K562 (cell line): Measurements from ENCODE around the gene MARVELD1. TPM values are rescaled to one million over a fixed set of nuclear protein-coding genes. Genes with fewer than 3 reads are reported as not detected.
A peak's percentile ranks its signal among the peaks of the same experiment; 100 is the strongest.

Source experiments
- CTBP1 ChIP-seq: fragments of 450-650 bp; IDR thresholded peaks from 2 replicates; pipeline ENCODE4 v1.6.1; 2016; ENCODE audit warnings: borderline replicate concordance
- EHMT2 ChIP-seq: fragments of 450-650 bp; IDR thresholded peaks from 2 replicates; pipeline ENCODE4 v1.6.1; 2018; ENCODE audit warnings: antibody characterized with exemption
- EP400 ChIP-seq: fragments of 450-650 bp; IDR thresholded peaks from 2 replicates; pipeline ENCODE4 v1.6.1; 2017; ENCODE audit warnings: antibody characterized with exemption, mild to moderate bottlenecking, moderate library complexity
- EZH2 ChIP-seq: IDR thresholded peaks from 2 replicates; pipeline ENCODE4 v1.6.1; 2012; ENCODE audit warnings: low read depth, mild to moderate bottlenecking, inconsistent platforms, low read length, borderline replicate concordance
- MAX ChIP-seq: sonication (generic); formaldehyde crosslinking; IDR thresholded peaks from 2 replicates; pipeline ENCODE4 v1.9.0; 2022; ENCODE audit warnings: mild to moderate bottlenecking, missing genetic modification reagents
- MAZ ChIP-seq, 2 experiments: fragments of 450-650 bp in 1 of 2; sonication (generic) in 1 of 2; formaldehyde crosslinking; IDR thresholded peaks in 1 of 2; conservative IDR thresholded peaks in 1 of 2; 2 replicates each; pipeline versions ENCODE4 v1.4.0 to v1.5.0; 2020; ENCODE audit warnings: mild to moderate bottlenecking in 1 of 2, missing genetic modification reagents in 1 of 2
- MGA ChIP-seq: fragments of 450-650 bp; IDR thresholded peaks from 2 replicates; pipeline ENCODE4 v1.6.1; 2016; ENCODE audit warnings: mild to moderate bottlenecking, moderate library complexity
- NCOA1 ChIP-seq: fragments of 450-650 bp; IDR thresholded peaks from 2 replicates; pipeline ENCODE4 v1.6.1; 2016; ENCODE audit warnings: low read depth
- NFYB ChIP-seq: IDR thresholded peaks from 2 replicates; pipeline ENCODE4 v1.6.1; 2011; ENCODE audit warnings: mild to moderate bottlenecking, moderate library complexity; ENCODE audit not compliant: insufficient read length; ENCODE audit errors: extremely low read depth
- PML ChIP-seq: IDR thresholded peaks from 2 replicates; pipeline ENCODE4 v1.6.1; 2012; ENCODE audit warnings: low read length, inconsistent platforms
- POLR2B ChIP-seq: fragments of 450-650 bp; IDR thresholded peaks from 2 replicates; pipeline ENCODE4 v1.6.1; 2018; ENCODE audit warnings: low read depth; ENCODE audit not compliant: partially characterized antibody
- POLR2G ChIP-seq: fragments of 200-400 bp; formaldehyde crosslinking; IDR thresholded peaks from 2 replicates; pipeline ENCODE4 v1.6.1; 2017; ENCODE audit warnings: low read depth, mild to moderate bottlenecking, antibody characterized with exemption, low read length, moderate library complexity
- POLR3A ChIP-seq: IDR thresholded peaks from 2 replicates; pipeline ENCODE4 v1.6.1; 2011; ENCODE audit warnings: borderline replicate concordance, mild to moderate bottlenecking, moderate library complexity; ENCODE audit not compliant: insufficient read length, insufficient read depth; ENCODE audit errors: extremely low read depth
- PRMT5 ChIP-seq: sonication (generic); formaldehyde crosslinking; IDR thresholded peaks from 2 replicates; pipeline ENCODE4 v1.5.0; 2020; ENCODE audit warnings: missing genetic modification reagents
- RFX1 ChIP-seq: fragments of 450-650 bp; IDR thresholded peaks from 2 replicates; pipeline ENCODE4 v1.6.1; 2016; ENCODE audit warnings: mild to moderate bottlenecking, moderate library complexity
- SIN3B ChIP-seq: fragments of 450-650 bp; IDR thresholded peaks from 2 replicates; pipeline ENCODE4 v1.6.1; 2017; ENCODE audit warnings: low read depth, mild to moderate bottlenecking, moderate library complexity
- U2AF2 ChIP-seq: fragments of 200-400 bp; formaldehyde crosslinking; optimal IDR thresholded peaks from 2 replicates; pipeline ENCODE3; 2017; ENCODE audit warnings: low read depth, mild to moderate bottlenecking, low read length
- ZNF584 ChIP-seq: fragments of 200-800 bp; sonication (Bioruptor generic); IDR thresholded peaks from 2 replicates; pipeline ENCODE4 v1.6.1; 2016; ENCODE audit warnings: low read depth, mild to moderate bottlenecking, missing genetic modification characterization, missing compliant biosample characterization
- ZSCAN29 ChIP-seq: fragments of 450-650 bp; IDR thresholded peaks from 2 replicates; pipeline ENCODE4 v1.6.1; 2017
- polyA plus RNA-seq, 8 experiments: library from polyadenylated mRNA; depleted of rRNA in 4 of 8; stranded (reverse) in 5 of 8; unstranded in 3 of 8; fragments of >200 nt; fragmentation: Nextera tagmentation in 2 of 8; fragmentation: Illumina TruSeq in 1 of 8; extraction: Ambion mirVana in 2 of 8; extraction: Trizol in 1 of 8; gene quantifications; 2 replicates each; pipeline versions ENCODE4 v1.2.1 to v1.2.3, GENCODE V29; 2011 to 2014; ENCODE audit warnings: inconsistent platforms in 1 of 8, missing spikeins in 1 of 8
- total RNA-seq, 7 experiments: library from RNA; depleted of rRNA in 6 of 7; stranded (reverse); fragments of >200 nt in 6 of 7; fragmentation: Illumina TruSeq in 2 of 7; extraction: Trizol in 2 of 7; gene quantifications; 2 replicates each; pipeline versions ENCODE4 v1.2.1 to v1.2.3, GENCODE V29; 2011 to 2021; ENCODE audit warnings: low replicate concordance in 1 of 7

Gene MARVELD1
- total and polyA plus RNA-seq, 9 of the 15 experiments (the other 6 are each of a cell fraction or from before 2014, with no cell fraction given) = 2.7 to 12.5 (median 5.3) TPM

DNA sequence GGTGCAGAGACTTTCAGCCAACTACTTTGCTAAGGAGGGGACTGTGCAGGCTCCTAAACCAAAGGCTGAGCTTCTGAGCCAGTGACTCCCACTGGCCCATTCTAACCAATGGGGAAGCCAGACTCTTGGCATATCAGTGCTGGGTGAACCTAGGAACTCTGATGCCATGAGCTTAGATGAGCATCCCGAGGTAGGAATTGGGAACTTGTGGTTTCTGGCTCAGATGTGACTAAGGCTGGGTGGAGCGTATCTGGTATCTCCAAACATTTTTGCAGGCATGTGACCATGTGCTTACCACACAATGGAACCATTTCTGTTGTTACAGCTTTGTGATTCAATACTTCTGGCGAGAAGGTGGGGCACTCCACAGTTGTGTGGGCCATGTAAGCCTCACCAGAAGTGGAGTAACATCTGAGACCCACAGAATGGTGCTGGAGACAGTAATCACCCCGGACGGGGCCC, 23.9 kb upstream of the MARVELD1 start (continued):
- TF ChIP-seq MGA = peak; percentile 84
- 0 out of 2 replicates have a peak, but pooled peaks have one; percentile 54 for TF ChIP-seq ZNF584 (CRISPR knock-in tag)
- TF ChIP-seq MAZ (CRISPR knock-in tag; conservative IDR thresholded peaks at IDR 0.05 in 1 of 2, IDR thresholded peaks at IDR 0.05 in 1 of 2) = no peak
- TF ChIP-seq ZSCAN29 = no peak
- peak; percentile 63; the same call in 1 of the 2 replicates for TF ChIP-seq CTBP1
- no peak for TF ChIP-seq EZH2
- no peak for TF ChIP-seq POLR3A
- TF ChIP-seq U2AF2 = no peak
- TF ChIP-seq NCOA1 = no peak
- peak; percentile 6 for TF ChIP-seq NFYB
- no peak for TF ChIP-seq PML
- no peak for TF ChIP-seq EP400
- TF ChIP-seq RFX1 = no peak
- no peak for TF ChIP-seq POLR2G
- no peak for TF ChIP-seq SIN3B
- TF ChIP-seq POLR2B = no peak
- 0 out of 2 replicates have a peak, but pooled peaks have one; percentile 32 for TF ChIP-seq EHMT2
- no peak for TF ChIP-seq PRMT5 (CRISPR knock-in tag)
- TF ChIP-seq MAX (CRISPR knock-in tag) = peak; percentile 79
